Naive B cell (primary cell): ENCODE measurements around the gene TIMP2. TPM values are rescaled to one million over a fixed set of nuclear protein-coding genes. Genes with fewer than 3 reads are reported as not detected.
A peak's percentile ranks its signal among the peaks of the same experiment; 100 is the strongest.
"Not testable (repeated sequence)": the region's sequence is repeated elsewhere in the genome, so short reads cannot be mapped to it uniquely, and the experiment has no call there.

Experiments
- ATAC-seq, 2 donors: fragments of 150-1000 bp; cut with Tn5 transposase; 2 replicates each; pipeline ENCODE4 v1.10.0; 2021; ENCODE audit warnings: low read depth in 2 of 2, mild to moderate bottlenecking in 2 of 2, moderate library complexity in 2 of 2
- DNase-seq: peaks from one replicate; pipeline ENCODE4 v3.0.0; 2022
- H3K27ac Mint-ChIP-seq, 6 donors: one replicate each; pipeline ENCODE4 v1.8.0; 2020 to 2022; ENCODE audit warnings: mild to moderate bottlenecking in 6 of 6, mixed read lengths in 6 of 6, moderate library complexity in 5 of 6, inconsistent platforms in 2 of 6
- H3K27me3 Mint-ChIP-seq, 3 donors: one replicate each; pipeline ENCODE4 v1.8.0; 2021 to 2022; ENCODE audit warnings: mixed read lengths in 3 of 3, mild to moderate bottlenecking in 1 of 3
- H3K36me3 Mint-ChIP-seq, 2 donors: one replicate each; pipeline ENCODE4 v1.8.0; 2020 to 2022; ENCODE audit warnings: mixed read lengths in 2 of 2, inconsistent platforms in 1 of 2, mild to moderate bottlenecking in 1 of 2
- H3K4me1 Mint-ChIP-seq, 3 donors: one replicate each; pipeline ENCODE4 v1.8.0; 2020 to 2022; ENCODE audit warnings: mixed read lengths in 3 of 3, inconsistent platforms in 1 of 3, mild to moderate bottlenecking in 1 of 3, moderate library complexity in 1 of 3
- H3K4me3 Mint-ChIP-seq, 8 donors: one replicate each; pipeline ENCODE4 v1.8.0; 2020 to 2022; ENCODE audit warnings: mild to moderate bottlenecking in 8 of 8, mixed read lengths in 8 of 8, moderate library complexity in 8 of 8, inconsistent platforms in 2 of 8
- H3K9me3 Mint-ChIP-seq, 7 donors: one replicate each; pipeline ENCODE4 v1.8.0; 2020 to 2022; ENCODE audit warnings: mixed read lengths in 7 of 7, mild to moderate bottlenecking in 5 of 7, inconsistent platforms in 2 of 7, moderate library complexity in 1 of 7
- polyA plus RNA-seq, 6 donors: library from polyadenylated mRNA; unstranded; fragments of 300-500 nt; fragmentation: Illumina TruSeq; gene quantifications; one replicate each; pipeline ENCODE4 v1.2.3, GENCODE V29; 2021; ENCODE audit warnings: low read depth in 6 of 6

TIMP2 gene
- polyA plus RNA-seq, 6 donors from 2014 or later = 0.40 to 1.1 (median 0.65) TPM

DNA sequence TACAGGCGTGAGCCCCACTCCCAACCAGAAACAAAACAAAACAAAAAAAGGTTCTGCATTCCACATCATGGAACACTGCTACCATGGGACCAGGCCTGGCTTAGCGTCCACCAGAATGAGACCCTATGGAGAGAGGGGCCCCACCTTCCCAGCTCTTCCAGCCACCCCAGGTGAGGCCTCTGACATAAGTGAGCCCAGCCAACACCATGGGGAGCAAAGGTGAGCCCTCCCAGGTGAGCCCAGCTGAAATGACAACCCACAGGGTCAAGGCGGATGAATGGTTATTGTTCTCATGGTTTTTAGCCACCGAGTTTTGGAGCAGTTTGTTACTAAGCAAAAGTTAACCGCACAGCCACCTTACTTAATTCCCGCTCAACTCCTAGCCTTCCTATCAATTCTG is 38.2 kb upstream of the TIMP2 start:
- ATAC-seq (no peak), DNase-seq (no peak)
- Mint-ChIP-seq H3K4me1 (peaks cover 8 to 26% (median 20%) of the 10 kb centered on the region in 3 donors), H3K27ac (no peak overlapping the region), H3K4me3 (peak overlapping the region in 1 of 8 donors; percentile 35), H3K27me3 (no peaks in the 10 kb centered on the region), H3K9me3 (no peaks in the 10 kb centered on the region), H3K36me3 (no peaks in the 10 kb centered on the region)

DNA sequence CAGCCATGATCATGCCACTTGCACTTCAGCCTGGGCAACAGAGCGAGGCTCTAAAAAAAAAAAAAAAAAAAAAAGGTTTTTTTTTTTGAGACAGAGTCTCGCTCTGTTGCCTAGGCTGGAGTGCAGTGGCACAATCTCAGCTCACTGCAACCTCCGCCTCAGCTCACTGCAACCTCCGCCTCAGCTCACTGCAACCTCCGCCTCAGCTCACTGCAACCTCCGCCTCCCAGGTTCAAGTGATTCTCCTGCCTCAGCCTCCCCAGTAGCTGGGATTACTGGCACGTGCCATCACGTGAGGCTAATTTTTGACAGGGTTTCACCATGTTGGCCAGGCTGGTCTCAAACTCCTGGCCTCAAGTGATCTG is 37.8 kb upstream of the TIMP2 start:
- not testable (repeated sequence) for H3K9me3 Mint-ChIP-seq

DNA sequence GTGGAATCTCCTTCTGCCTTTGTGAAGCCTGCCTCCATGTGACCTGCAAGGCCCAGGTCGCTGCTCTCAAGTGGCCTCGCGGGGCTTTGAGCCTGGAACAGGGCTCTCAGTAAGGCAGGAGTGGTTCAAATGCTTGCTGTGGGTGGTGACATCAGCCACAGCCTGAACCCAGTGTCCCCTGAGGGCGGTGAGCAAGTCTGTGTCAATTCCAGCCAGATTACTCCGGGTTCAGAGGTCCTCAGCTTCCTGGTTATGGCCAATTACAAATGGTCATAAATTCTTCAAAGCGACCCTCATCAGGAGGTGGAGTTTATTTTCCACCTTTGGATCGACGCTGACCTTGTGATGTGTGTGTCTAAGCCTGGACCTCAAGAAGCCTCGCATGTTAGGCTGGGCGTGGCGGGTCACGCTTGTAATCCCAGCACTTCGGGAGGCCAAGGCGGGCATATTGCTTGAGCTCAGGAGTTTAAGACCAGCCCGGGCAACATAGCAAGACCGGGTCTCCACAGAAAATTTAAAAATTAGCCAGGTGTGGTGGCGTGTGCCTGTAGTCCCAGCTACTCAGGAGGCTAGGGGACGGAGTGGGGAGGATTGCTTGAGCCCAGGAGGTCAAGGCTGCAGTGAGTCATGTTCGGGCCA is 37.3 kb upstream of the TIMP2 start:
- H3K4me1 Mint-ChIP-seq = peaks cover 8 to 26% (median 20%) of the 10 kb centered on the region in 3 donors
- no peak for ATAC-seq

More for the DNA sequence above, 37.8 kb upstream of the TIMP2 start:
- not testable (repeated sequence) for H3K27me3 Mint-ChIP-seq, H3K27ac Mint-ChIP-seq, ATAC-seq, DNase-seq, H3K36me3 Mint-ChIP-seq
- Mint-ChIP-seq H3K4me3 (peak overlapping the region in 1 of 8 donors; percentile 35), H3K4me1 (peaks cover 8 to 26% (median 20%) of the 10 kb centered on the region in 3 donors)

DNA sequence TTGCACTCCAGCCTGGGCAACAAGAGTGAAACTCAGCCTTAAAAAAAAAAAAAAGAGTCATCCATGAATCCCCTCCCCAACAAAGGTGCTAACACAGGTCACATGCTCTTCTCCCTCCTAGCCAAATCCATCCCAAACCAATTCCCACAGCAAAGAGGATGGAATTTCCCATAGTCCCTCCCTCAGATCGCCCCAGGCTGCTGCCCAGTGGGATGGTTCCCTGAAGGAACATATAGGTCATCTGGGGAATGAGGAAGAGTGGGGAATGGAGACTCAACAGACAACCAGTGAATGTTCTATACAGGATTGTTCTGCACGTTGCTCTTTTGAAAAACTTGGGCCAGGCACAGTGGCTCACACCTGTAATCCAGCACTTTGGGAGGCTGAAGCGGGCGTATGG is 36.4 kb upstream of the TIMP2 start:
- Mint-ChIP-seq H3K9me3 (no peaks in the 10 kb centered on the region), H3K27ac (peak overlapping the region in 2 of 6 donors; percentile 38 to 59), H3K27me3 (no peaks in the 10 kb centered on the region), H3K4me3 (no peak overlapping the region), H3K36me3 (no peaks in the 10 kb centered on the region), H3K4me1 (peaks cover 8 to 26% (median 20%) of the 10 kb centered on the region in 3 donors)
- DNase-seq = no peak
- ATAC-seq = no peak

More for the DNA sequence above, 37.3 kb upstream of the TIMP2 start:
- Mint-ChIP-seq H3K36me3 (no peaks in the 10 kb centered on the region), H3K4me3 (no peak overlapping the region), H3K27me3 (no peaks in the 10 kb centered on the region), H3K9me3 (no peaks in the 10 kb centered on the region), H3K27ac (no peak overlapping the region)
- DNase-seq = no peak

- H3K27ac Mint-ChIP-seq = peak overlapping the region in 1 of 6 donors; percentile 78
- DNase-seq (no peak), ATAC-seq (no peak)
- no peaks in the 10 kb centered on the region for H3K9me3 Mint-ChIP-seq
- no peak overlapping the region for H3K4me3 Mint-ChIP-seq
- H3K4me1 Mint-ChIP-seq = peaks cover 8 to 19% (median 17%) of the 10 kb centered on the region in 3 donors
- H3K27me3 Mint-ChIP-seq = no peaks in the 10 kb centered on the region
- no peaks in the 10 kb centered on the region for H3K36me3 Mint-ChIP-seq
These were observed 35.7 kb upstream of the TIMP2 start for GRCh38 chr17:78960928-78961327.

DNA sequence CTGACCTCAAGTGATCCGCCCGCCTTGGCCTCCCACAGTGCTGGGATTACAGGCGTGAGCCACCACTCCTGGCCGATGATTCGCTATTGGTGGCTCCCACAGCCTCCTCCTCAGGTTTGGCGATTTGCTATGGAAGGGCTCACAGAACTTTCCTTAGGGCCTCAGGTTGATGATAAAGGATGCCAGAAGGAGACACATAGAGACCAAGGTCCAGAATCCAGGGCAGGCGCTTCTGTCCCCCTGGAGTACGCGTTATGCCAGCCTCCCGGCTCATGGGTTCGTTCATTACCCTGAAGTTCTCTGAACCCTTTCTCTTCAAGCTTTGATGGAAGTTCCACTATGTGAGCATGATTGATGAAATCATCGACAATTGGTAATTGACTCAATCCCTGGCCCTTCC is 34.6 kb upstream of the TIMP2 start:
- no peak for DNase-seq
- no peak for ATAC-seq
- H3K27ac Mint-ChIP-seq = no peak overlapping the region
- H3K36me3 Mint-ChIP-seq = no peaks in the 10 kb centered on the region
- no peaks in the 10 kb centered on the region for H3K27me3 Mint-ChIP-seq
- H3K4me1 Mint-ChIP-seq = peaks cover 5 to 8% (median 5%) of the 10 kb centered on the region in 3 donors
- H3K4me3 Mint-ChIP-seq = no peak overlapping the region
- H3K9me3 Mint-ChIP-seq = no peaks in the 10 kb centered on the region

DNA sequence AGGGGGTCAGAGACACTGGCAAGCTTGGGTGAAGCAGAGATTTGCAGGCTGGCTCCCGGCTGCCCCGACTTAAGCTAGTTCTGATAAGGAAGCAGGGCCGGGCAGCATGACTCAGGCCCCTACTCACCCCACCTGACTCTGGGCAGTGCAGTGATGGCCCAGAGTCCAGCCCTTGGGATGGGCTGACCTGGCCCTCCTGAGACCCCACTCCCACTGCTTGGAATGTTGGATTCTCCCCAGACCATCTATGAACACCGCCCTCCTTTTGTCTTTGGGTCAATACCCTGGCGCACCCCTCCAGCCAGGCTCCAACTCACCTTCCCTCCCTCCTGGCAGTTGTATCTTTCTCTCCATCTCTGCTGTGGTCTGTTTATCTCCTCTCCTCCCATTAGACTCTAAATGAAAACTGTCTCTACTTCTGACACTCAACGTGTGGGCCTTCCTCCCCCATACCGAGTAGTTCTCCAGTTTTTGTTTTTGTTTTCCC is 33.5 kb upstream of the TIMP2 start:
- no peaks in the 10 kb centered on the region for H3K36me3 Mint-ChIP-seq
- H3K27ac Mint-ChIP-seq = peak overlapping the region in 1 of 6 donors; percentile 87
- no peaks in the 10 kb centered on the region for H3K27me3 Mint-ChIP-seq
- H3K4me3 Mint-ChIP-seq = no peak overlapping the region
- ATAC-seq = no peak
- H3K9me3 Mint-ChIP-seq = no peaks in the 10 kb centered on the region
- DNase-seq = no peak
- peaks cover 0 to 4% (median 0%) of the 10 kb centered on the region in 3 donors for H3K4me1 Mint-ChIP-seq

- Mint-ChIP-seq H3K4me1 (peaks cover 0 to 4% (median 0%) of the 10 kb centered on the region in 3 donors), H3K36me3 (no peaks in the 10 kb centered on the region), H3K9me3 (no peaks in the 10 kb centered on the region), H3K4me3 (no peak overlapping the region), H3K27me3 (no peaks in the 10 kb centered on the region), H3K27ac (peak overlapping the region in 1 of 6 donors; percentile 39)
- DNase-seq (no peak), ATAC-seq (no peak)
These were observed 31.9 kb upstream of the TIMP2 start for GRCh38 chr17:78957128-78957527.

DNA sequence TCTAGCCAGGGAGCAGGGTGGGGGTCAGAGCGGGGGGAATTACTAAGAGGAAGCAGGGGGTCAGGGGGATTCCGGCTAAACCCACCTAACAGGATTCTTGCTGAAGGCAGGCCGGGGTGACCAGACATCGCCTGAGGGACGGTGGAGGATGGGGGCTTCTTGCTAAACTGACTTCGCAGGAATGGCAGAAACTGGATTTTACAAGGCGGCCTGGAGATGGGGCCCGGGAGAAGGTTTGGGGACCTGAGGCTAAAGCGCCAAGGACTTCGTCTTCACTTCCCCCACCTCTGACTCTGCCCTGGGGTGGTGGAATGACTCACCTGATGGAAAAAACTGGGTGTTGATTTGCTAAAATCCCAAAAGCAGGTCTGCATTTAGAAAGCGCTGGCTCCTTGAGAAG is 31.1 kb upstream of the TIMP2 start:
- DNase-seq (no peak), ATAC-seq (no peak)
- Mint-ChIP-seq H3K9me3 (peaks cover 0 to 2% (median 1%) of the 10 kb centered on the region in 7 donors), H3K27me3 (peaks cover 0 to 5% (median 0%) of the 10 kb centered on the region in 3 donors), H3K4me1 (no peaks in the 10 kb centered on the region), H3K27ac (peak overlapping the region in 1 of 6 donors; percentile 39), H3K36me3 (peaks cover 0 to 2% of the 10 kb centered on the region in 2 donors), H3K4me3 (peak overlapping the region in 1 of 8 donors; percentile 63)

- ATAC-seq = no peak
- peaks cover 0 to 18% (median 14%) of the 10 kb centered on the region in 7 donors for H3K9me3 Mint-ChIP-seq
- no peaks in the 10 kb centered on the region for H3K4me1 Mint-ChIP-seq
These were observed 29.5 kb upstream of the TIMP2 start for GRCh38 chr17:78954684-78955083.

GRCh38 chr17:78953356-78954350 is 28.5 kb upstream of the TIMP2 start:
- Mint-ChIP-seq H3K36me3 (peaks cover 0 to 14% of the 10 kb centered on the region in 2 donors), H3K9me3 (peaks cover 0 to 21% (median 17%) of the 10 kb centered on the region in 7 donors), H3K27me3 (peaks cover 0 to 6% (median 0%) of the 10 kb centered on the region in 3 donors), H3K4me1 (no peaks in the 10 kb centered on the region), H3K27ac (peak overlapping the region in 1 of 6 donors; percentile 62), H3K4me3 (no peak overlapping the region)
- ATAC-seq (no peak), DNase-seq (no peak)

More at GRCh38 chr17:78954684-78955083, 29.5 kb upstream of the TIMP2 start:
- H3K36me3 Mint-ChIP-seq = peaks cover 0 to 14% of the 10 kb centered on the region in 2 donors
- DNase-seq = no peak
- no peak overlapping the region for H3K4me3 Mint-ChIP-seq
- H3K27me3 Mint-ChIP-seq = peaks cover 0 to 6% (median 0%) of the 10 kb centered on the region in 3 donors
- no peak overlapping the region for H3K27ac Mint-ChIP-seq

DNA sequence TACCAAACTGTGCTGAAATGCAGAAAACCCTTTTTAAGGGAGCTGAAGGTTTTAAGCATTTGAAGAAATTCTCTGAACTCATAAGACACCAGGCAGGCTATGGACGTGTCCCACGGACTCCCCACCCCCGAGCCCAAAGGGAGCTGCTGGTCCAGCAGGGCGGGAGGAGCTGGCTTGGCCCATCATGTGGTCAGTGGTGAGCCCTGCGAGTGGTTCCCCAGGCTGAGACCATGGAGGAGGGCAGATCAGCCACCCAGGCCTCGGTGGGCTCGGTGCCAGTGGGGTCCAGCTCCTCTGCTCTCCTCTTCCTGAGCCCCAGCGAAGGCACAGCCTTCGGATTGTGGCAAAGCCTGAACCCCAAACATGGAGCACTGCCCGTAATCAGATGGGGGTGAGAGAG is 27.5 kb upstream of the TIMP2 start:
- no peaks in the 10 kb centered on the region for H3K4me1 Mint-ChIP-seq
- H3K27me3 Mint-ChIP-seq = peaks cover 0 to 6% (median 0%) of the 10 kb centered on the region in 3 donors
- peaks cover 0 to 21% (median 17%) of the 10 kb centered on the region in 7 donors for H3K9me3 Mint-ChIP-seq
- H3K36me3 Mint-ChIP-seq = peaks cover 0 to 14% of the 10 kb centered on the region in 2 donors
- DNase-seq (no peak), ATAC-seq (no peak)
- no peak overlapping the region for H3K4me3 Mint-ChIP-seq
- no peak overlapping the region for H3K27ac Mint-ChIP-seq

DNA sequence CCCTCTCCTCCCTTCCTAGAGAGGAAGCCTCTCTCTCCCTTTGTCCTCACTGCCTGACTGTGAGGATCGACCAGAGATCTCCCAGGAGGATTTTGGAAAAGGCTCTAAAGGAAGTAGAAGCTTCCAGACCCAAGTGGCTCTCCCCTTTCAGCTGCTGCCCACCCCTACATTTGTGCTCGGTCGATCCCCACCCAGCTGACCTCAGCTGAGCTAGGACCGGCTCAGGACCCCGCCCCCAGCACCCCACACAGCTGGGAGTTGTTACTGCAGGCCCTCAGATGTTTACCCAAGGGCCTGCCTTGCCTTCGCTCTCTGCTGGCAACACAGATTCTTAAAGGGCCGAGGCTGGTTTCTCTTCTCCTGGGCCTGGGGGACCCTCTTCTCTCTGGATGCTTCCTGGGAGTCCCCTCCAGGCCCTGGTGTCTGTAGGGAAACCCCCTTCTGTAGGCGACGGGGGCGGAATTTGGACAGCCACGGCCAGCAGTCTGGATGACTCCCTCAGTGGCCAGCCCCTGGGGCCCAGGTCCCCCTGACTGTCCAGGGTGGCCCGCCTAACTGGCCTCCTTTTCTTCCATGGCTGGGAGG is 26.9 kb upstream of the TIMP2 start:
- no peaks in the 10 kb centered on the region for H3K4me1 Mint-ChIP-seq
- H3K27me3 Mint-ChIP-seq = peaks cover 0 to 6% (median 0%) of the 10 kb centered on the region in 3 donors
- no peak overlapping the region for H3K27ac Mint-ChIP-seq
- DNase-seq (no peak), ATAC-seq (no peak)
- H3K36me3 Mint-ChIP-seq = peaks cover 0 to 14% of the 10 kb centered on the region in 2 donors
- H3K4me3 Mint-ChIP-seq = no peak overlapping the region
- H3K9me3 Mint-ChIP-seq = peaks cover 0 to 21% (median 17%) of the 10 kb centered on the region in 7 donors
